Activated CD4-positive, CD25-positive, alpha-beta regulatory T cell treated with anti-CD3 and anti-CD28 coated beads, Interleukin-2, amount 50 U/mL, for 16 hours (primary cell): Measurements from ENCODE around the gene OR7C1.
"Not testable (repeated sequence)": the region's sequence is repeated elsewhere in the genome, so short reads cannot be mapped to it uniquely, and the experiment has no call there.

Experiments
- DNase-seq: peaks from one replicate; pipeline ENCODE4 v3.0.0-alpha.2; 2020; ENCODE audit warnings: low read depth, low spot score

OR7C1 gene

DNA sequence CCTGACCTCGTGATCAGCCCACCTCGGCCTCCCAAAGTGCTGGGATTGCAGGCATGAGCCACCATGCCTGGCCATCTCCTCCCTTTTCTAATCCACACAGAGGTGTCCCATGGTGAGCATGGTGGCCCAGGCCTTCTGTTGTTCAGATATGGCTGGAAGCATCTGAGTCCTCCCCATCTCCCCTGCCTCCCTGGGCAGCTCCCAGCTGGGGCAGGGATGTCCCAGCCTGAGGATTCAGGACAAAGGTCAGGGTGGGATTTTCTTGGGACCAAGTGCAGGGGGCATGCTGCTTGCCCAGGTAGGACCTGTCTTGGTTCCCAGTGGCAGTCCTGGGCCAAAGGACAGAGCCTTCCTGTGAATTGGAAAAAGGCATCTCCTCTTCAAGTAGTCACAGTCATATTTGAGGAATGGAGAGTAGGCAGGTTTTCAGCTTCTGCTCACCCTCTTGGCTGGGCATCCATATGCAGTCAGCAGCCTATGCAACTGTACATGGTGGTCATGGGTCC lies 67.5 kb downstream of the OR7C1 start:
- no peak for DNase-seq

DNA sequence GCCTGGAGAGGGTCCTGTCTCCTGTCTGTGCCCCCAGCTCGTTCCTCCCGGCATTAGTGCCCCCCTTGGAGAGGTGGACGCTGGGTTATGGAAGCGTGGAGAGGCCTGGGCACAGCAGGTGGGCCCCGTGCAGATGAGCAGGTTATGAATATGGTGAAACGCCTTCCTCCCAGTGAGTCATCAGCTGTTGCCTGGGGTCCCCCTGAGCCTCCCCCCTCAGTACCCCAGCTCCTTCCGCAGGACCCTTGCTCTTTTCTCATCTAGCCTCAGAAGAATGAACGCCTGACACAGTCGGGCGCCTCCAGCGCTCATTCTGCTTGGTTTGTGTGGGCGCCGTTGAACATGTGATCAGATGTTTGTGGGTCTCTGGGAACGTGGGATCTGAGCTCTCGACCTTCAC lies 69.1 kb downstream of the OR7C1 start:
- DNase-seq, result not testable (repeated sequence)

DNA sequence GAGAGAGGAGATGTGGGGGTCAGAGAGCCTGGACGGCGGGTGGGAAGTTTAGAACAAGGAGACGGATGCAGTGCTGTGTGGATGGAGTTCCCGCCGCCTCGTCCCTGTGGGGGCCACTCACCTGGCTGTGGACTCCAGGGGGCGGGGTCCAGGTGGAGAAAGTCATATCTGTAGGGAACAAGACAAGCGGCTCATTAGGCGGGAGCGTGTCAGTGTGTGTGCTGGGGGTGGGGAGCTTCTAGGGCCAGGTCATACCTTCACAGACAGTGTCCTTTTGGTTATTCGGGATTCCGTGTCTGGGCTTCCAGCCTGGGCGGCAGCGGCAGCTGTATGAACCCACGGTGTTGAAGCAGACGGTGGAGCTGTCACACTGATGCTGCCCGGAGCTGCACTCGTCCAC lies 69.6 kb downstream of the OR7C1 start:
- DNase-seq, result not testable (repeated sequence)

DNA sequence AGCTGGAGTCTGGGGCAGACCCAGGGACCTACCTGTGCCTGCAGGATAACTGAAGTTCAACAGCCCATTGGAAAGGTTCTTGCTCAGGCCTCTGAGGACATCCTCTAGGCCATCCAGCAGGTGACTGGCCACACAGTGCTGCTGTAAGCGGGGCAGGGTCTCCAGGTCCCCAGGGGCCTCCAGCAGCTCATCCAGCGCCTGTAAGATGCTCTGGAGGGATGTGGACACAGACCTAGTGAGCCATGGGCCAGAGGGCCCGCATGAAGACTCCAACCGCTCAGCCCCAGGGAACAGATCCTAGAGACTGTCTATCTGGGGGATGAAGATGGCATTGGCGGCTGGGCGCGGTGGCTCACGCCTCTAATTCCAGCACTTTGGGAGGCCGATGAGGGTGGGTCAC lies 70.6 kb downstream of the OR7C1 start:
- DNase-seq, result no peak

DNA sequence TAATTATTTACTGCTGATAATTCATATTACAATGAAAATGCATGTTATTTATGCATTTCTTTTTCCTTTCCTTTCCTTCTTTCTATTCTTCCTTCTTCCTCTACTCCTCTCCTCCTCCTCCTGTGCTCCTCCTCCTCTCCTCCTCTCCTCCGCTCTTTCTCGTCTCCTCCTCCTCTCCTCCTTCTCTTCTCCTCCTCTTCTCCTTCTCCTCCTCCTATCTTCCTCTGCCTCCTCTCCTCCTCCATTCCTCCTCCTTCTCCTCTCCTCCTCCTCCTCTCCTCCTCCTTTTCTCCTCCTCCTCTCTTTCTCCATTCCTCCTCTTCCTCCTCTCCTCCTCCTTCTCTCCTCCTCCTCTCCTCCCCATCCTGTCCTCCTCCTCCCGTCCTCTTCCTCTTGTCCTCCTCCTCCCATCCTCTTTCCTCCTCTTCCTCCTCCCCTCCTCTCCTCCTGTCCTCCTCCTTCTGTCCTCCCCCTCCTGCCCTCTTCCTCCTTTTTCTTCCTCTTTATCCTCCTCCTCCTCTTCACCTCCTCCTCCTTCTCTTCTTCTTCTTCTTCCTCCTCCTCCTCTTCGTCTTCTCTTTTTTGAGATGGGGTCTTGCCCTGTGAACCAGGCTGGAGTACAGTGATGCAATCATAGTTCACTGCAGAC lies 71.4 kb downstream of the OR7C1 start:
- no peak for DNase-seq

DNA sequence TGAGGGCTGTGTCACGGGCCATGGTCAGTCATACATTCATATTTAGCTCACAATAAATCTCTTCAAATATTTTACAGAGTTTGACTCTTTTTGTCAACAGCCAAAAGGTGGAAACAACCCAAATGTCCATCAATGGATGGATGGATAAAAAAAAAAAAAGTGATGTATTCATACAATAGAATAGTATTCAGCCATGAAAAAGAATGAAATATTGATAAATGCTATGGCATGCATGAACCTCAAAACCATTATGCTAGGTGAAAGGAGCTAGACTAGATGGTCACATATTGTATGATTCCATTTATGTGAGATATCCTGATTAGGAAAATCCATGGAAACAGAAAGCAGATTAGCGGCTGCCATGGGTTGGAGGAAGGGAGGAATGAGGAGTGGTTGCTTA lies 72.9 kb downstream of the OR7C1 start:
- DNase-seq, result no peak

DNA sequence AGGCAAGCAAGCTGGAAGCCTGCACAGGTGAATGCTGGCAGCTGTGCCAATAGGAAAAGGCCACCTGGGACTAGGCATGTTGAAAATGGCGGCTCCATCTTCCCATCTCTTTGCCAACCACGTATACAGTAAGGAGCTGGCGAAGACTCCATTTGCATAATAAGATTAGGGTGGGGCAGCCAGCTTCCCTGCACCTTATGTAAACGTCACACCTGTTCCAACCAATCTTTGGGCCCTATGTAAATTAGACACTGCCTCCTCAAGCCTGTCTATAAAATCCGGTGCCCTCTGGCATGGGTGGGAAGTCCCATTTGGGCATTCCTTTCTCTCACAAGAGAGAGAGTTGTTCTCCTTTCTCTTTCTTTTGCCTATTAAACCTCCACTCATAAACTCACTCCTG lies 73.4 kb downstream of the OR7C1 start:
- DNase-seq, result no peak

DNA sequence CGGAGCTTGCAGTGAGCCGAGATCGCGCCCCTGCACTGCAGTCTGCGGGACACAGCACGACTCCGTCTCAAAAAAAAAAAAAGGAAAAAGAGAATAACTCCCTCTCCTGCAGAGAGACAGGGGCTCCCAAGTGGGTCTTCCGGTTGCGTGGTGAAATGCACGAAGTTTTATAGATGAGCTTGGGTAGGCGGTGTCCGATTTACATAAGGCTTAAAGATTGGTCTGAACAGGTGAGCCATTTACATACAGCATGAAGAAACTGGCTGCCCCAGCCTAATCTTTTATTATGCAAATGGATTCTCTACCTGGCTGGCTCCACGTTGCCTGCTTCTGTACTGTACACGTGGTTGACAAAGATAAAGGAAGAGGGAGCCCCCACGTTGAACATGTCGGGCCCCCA lies 76.2 kb downstream of the OR7C1 start:
- no peak for DNase-seq

DNA sequence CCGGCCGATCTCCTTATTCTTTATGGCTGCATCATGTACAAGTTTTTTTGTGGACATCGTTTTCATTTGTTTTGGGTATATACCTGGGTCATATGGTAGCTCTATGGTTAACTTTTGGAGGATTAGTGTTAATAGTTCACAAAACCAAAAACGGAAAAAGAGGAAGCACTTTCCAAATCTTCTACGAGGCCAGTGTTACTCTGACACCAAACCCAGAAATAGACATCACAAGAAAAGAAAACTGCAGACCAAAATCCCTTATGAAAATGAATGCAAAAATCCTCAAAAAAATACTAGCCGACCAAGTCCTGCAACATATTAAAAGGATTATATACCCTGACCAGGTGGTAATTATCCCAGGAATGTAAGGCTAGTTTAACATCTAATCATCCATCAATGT lies 86.4 kb downstream of the OR7C1 start:
- no peak for DNase-seq
